GM23248 (cell line): ENCODE data around the gene TMEM108.

Experiments used
- EZH2 ChIP-seq: fragments of 200-600 bp; sonication (generic); IDR thresholded peaks from 2 replicates; pipeline ENCODE4 v1.6.1; 2018; ENCODE audit warnings: antibody characterized with exemption, mild to moderate bottlenecking; ENCODE audit not compliant: insufficient read depth, poor library complexity, severe bottlenecking
- EZH2phosphoT487 ChIP-seq: fragments of 200-600 bp; sonication (generic); IDR thresholded peaks from 2 replicates; pipeline ENCODE4 v1.6.1; 2018; ENCODE audit warnings: antibody characterized with exemption, moderate library complexity, mild to moderate bottlenecking, low read depth; ENCODE audit not compliant: insufficient read depth

GRCh38 chr3:133394561-133395311 is 356.5 kb downstream of the TMEM108 start:
- TF ChIP-seq EZH2 (no peak), EZH2phosphoT487 (no peak)
